Measurements from ENCODE around the gene SORBS1. TPM values are rescaled to one million over a fixed set of nuclear protein-coding genes. Genes with fewer than 3 reads are reported as not detected.

Gene SORBS1
- total and polyA plus RNA-seq, 2 of the 13 experiments (the other 11 are each of a cell fraction or from before 2014, with no cell fraction given) = 16.8 to 39.8 TPM

DNA sequence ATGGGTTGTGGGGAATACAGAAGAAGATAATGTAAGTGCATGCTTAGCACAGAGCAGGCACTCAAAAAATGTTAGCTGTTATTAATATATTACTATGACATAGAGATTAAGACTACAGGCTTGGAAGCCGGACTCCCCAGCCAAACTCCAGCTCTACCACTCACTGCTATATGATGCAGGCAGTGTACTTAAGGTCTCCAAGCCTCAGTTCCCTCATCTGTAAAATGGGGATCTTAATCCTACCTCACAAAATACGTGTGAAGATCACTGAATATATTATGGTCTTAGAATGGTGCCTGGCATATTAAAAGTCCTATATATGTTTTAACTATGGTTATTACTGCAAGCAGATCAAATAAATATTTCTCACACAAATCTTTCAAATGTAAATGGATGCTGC is 275.6 kb downstream of the SORBS1 start:
- no peak overlapping the region for H3K9ac ChIP-seq (ENCODE audit: insufficient read depth, low read depth, low read length)

DNA sequence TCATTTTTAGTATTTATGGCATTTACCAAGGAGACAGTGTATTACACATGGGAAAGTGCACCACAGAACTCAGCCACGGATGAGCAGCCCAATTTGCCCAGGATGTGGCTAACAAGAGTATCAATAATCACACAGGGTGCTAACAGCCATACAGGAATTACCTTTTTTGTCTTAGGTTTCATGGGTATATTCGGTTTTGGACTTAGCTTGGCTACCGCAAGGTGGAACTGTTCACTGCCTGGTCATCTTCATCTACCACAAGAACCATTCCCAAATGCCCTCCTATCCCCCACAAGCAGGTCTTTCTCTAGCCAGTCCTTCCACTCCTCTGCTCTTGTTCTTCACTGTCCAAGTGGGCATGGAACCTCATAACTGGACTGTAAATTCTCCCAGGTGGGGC is 276.4 kb downstream of the SORBS1 start:
- intact Hi-C loops (cut with micrococcal nuclease; ENCODE audit: unreplicated experiment) = loop anchor here (5.0 kb wide), 1 partner anchor 47 kb away; no protein-coding TSS in a partner anchor
- H3K27me3 ChIP-seq (ENCODE audit: control insufficient read depth in 1 of 2, insufficient read depth in 2 of 2, low read length in 2 of 2) = no peaks in the 10 kb centered on the region
- H3K4me1 ChIP-seq (ENCODE audit: insufficient read depth, low read length) = peaks cover 96% of the 10 kb centered on the region
- peaks cover 99% of the 10 kb centered on the region for H3K79me2 ChIP-seq (ENCODE audit: insufficient read depth, low read length)
- ATAC-seq = no peak
- peak overlapping the region; percentile 41 for H3K27ac ChIP-seq (ENCODE audit: extremely low read length, insufficient read depth, low read length)
- no peaks in the 10 kb centered on the region for H3K9me3 ChIP-seq (ENCODE audit: low read length)
- FAIRE-seq = no peak
- no peak overlapping the region for H3K4me3 ChIP-seq (replicated peaks in 1 of 3; ENCODE audit: insufficient read depth in 1 of 3, low read depth in 2 of 3, low read length in 3 of 3)
- H3K36me3 ChIP-seq (replicated peaks in 1 of 2; ENCODE audit: control insufficient read depth in 1 of 2, insufficient read depth in 2 of 2, low read length in 2 of 2) = peaks cover 2 to 7% of the 10 kb centered on the region in 2 experiments; a peak in 3 of 5 replicates
- WGBS (ENCODE audit: low lambda C conversion rate) = 89% methylated on average over 3 of the region's 3 CpGs
- ChIA-PET POLR2A (no interaction called here), CTCF (ENCODE audit: low intra/inter-chr PET ratio, low total read pairs) (no interaction called here)
- no peak for DNase-seq (ENCODE audit: low spot score)
- H2AFZ ChIP-seq (ENCODE audit: low read length) = no peak overlapping the region
- no TSS peak for BruUV-seq (replicated peaks)
- no peak overlapping the region for H3K9ac ChIP-seq (ENCODE audit: insufficient read depth, low read depth, low read length)
- H3K4me2 ChIP-seq (ENCODE audit: low read depth, low read length) = no peak overlapping the region
- H4K20me1 ChIP-seq (ENCODE audit: insufficient read depth, low read length) = peaks cover 7% of the 10 kb centered on the region; the same call in 1 of the 2 replicates
- in situ Hi-C loops (cut with HindIII; ENCODE audit: extremely low pct_ligation_motif_present, low pct_unique_long_range_greater_than_20kb) = loop anchor here (5.0 kb wide), 1 partner anchor 77 kb away; no protein-coding TSS in a partner anchor
- TF ChIP-seq ZNF879 (CRISPR knock-in tag; IDR thresholded peaks at IDR 0.05) (no peak), DPF2 (CRISPR knock-in tag; IDR thresholded peaks at IDR 0.05; ENCODE audit: borderline replicate concordance, low read depth) (no peak), ZNF616 (CRISPR knock-in tag; IDR thresholded peaks at IDR 0.05; ENCODE audit: low read depth) (no peak), ZNF780A (CRISPR knock-in tag; IDR thresholded peaks at IDR 0.05) (no peak)
- TF ChIP-seq, protein P1, sequence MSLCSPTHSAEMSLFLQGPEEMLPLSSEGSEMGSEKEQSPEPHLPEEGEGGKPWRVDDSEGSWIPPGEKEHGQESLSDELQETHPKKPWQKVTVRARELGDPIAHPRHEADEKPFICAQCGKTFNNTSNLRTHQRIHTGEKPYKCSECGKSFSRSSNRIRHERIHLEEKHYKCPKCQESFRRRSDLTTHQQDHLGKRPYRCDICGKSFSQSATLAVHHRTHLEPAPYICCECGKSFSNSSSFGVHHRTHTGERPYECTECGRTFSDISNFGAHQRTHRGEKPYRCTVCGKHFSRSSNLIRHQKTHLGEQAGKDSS (CRISPR knock-in tag; IDR thresholded peaks at IDR 0.05; ENCODE audit: borderline replicate concordance, low read depth) = no peak
- TF ChIP-seq, protein P2, sequence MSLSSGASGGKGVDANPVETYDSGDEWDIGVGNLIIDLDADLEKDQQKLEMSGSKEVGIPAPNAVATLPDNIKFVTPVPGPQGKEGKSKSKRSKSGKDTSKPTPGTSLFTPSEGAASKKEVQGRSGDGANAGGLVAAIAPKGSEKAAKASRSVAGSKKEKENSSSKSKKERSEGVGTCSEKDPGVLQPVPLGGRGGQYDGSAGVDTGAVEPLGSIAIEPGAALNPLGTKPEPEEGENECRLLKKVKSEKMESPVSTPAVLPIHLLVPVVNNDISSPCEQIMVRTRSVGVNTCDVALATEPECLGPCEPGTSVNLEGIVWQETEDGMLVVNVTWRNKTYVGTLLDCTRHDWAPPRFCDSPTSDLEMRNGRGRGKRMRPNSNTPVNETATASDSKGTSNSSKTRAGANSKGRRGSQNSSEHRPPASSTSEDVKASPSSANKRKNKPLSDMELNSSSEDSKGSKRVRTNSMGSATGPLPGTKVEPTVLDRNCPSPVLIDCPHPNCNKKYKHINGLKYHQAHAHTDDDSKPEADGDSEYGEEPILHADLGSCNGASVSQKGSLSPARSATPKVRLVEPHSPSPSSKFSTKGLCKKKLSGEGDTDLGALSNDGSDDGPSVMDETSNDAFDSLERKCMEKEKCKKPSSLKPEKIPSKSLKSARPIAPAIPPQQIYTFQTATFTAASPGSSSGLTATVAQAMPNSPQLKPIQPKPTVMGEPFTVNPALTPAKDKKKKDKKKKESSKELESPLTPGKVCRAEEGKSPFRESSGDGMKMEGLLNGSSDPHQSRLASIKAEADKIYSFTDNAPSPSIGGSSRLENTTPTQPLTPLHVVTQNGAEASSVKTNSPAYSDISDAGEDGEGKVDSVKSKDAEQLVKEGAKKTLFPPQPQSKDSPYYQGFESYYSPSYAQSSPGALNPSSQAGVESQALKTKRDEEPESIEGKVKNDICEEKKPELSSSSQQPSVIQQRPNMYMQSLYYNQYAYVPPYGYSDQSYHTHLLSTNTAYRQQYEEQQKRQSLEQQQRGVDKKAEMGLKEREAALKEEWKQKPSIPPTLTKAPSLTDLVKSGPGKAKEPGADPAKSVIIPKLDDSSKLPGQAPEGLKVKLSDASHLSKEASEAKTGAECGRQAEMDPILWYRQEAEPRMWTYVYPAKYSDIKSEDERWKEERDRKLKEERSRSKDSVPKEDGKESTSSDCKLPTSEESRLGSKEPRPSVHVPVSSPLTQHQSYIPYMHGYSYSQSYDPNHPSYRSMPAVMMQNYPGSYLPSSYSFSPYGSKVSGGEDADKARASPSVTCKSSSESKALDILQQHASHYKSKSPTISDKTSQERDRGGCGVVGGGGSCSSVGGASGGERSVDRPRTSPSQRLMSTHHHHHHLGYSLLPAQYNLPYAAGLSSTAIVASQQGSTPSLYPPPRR (CRISPR knock-in tag; IDR thresholded peaks at IDR 0.05; ENCODE audit: borderline replicate concordance) = no peak

More for the DNA sequence above, 275.6 kb downstream of the SORBS1 start:
- FAIRE-seq (no peak), DNase-seq (ENCODE audit: low spot score) (no peak), ATAC-seq (no peak)
- H3K36me3 ChIP-seq (replicated peaks in 1 of 2; ENCODE audit: control insufficient read depth in 1 of 2, insufficient read depth in 2 of 2, low read length in 2 of 2) = peaks cover 2 to 7% of the 10 kb centered on the region in 2 experiments; a peak in 3 of 5 replicates
- CTCF ChIA-PET (ENCODE audit: low intra/inter-chr PET ratio, low total read pairs) = no interaction called here
- H3K27me3 ChIP-seq (ENCODE audit: control insufficient read depth in 1 of 2, insufficient read depth in 2 of 2, low read length in 2 of 2) = no peaks in the 10 kb centered on the region
- peak; percentile 87 for TF ChIP-seq ZNF629 (CRISPR knock-in tag; conservative IDR thresholded peaks at IDR 0.05)
- TF ChIP-seq TCF12 (IDR thresholded peaks at IDR 0.05) = no peak
- TF ChIP-seq TCF12 (CRISPR knock-in tag; IDR thresholded peaks at IDR 0.05) = no peak
- no peak overlapping the region for H3K4me3 ChIP-seq (replicated peaks in 1 of 3; ENCODE audit: insufficient read depth in 1 of 3, low read depth in 2 of 3, low read length in 3 of 3)
- H3K4me2 ChIP-seq (ENCODE audit: low read depth, low read length) = no peak overlapping the region
- no TSS peak for BruUV-seq (replicated peaks)
- peaks cover 7% of the 10 kb centered on the region; the same call in 1 of the 2 replicates for H4K20me1 ChIP-seq (ENCODE audit: insufficient read depth, low read length)
- peaks cover 99% of the 10 kb centered on the region for H3K79me2 ChIP-seq (ENCODE audit: insufficient read depth, low read length)
- no peak overlapping the region for H2AFZ ChIP-seq (ENCODE audit: low read length)
- in situ Hi-C loops (cut with HindIII; ENCODE audit: extremely low pct_ligation_motif_present, low pct_unique_long_range_greater_than_20kb) (loop anchor here (5.0 kb wide), 1 partner anchor 77 kb away; no protein-coding TSS in a partner anchor), intact Hi-C loops (cut with micrococcal nuclease; ENCODE audit: unreplicated experiment) (loop anchor here (5.0 kb wide), 1 partner anchor 47 kb away; no protein-coding TSS in a partner anchor)
- 92% methylated on average over 2 of the region's 2 CpGs for WGBS (ENCODE audit: low lambda C conversion rate)
- H3K27ac ChIP-seq (ENCODE audit: extremely low read length, insufficient read depth, low read length) = no peak overlapping the region
- H3K9me3 ChIP-seq (ENCODE audit: low read length) = no peaks in the 10 kb centered on the region
- peaks cover 88% of the 10 kb centered on the region for H3K4me1 ChIP-seq (ENCODE audit: insufficient read depth, low read length)
- POLR2A ChIA-PET = interaction anchor here (1.0 kb wide), 1 partner anchor 7 kb away, joined by 3 read pairs; no protein-coding TSS in a partner anchor
